K562 (cell line): Measurements from ENCODE around the gene PYCR2. TPM values are rescaled to one million over a fixed set of nuclear protein-coding genes. Genes with fewer than 3 reads are reported as not detected.

Source experiments
- CXXC5 ChIP-seq: fragments of 250-450 bp; sonication (Bioruptor Pico); IDR thresholded peaks from 2 replicates; pipeline ENCODE4 v1.8.0; 2022; ENCODE audit warnings: inconsistent platforms, mild to moderate bottlenecking, moderate library complexity
- EP300 ChIP-seq: IDR thresholded peaks from 2 replicates; pipeline ENCODE4 v1.6.1; 2012; ENCODE audit warnings: low read length, improper control_type of control experiment
- EP400 ChIP-seq: fragments of 450-650 bp; IDR thresholded peaks from 2 replicates; pipeline ENCODE4 v1.6.1; 2017; ENCODE audit warnings: antibody characterized with exemption, mild to moderate bottlenecking, moderate library complexity
- FOXK1 ChIP-seq: sonication (generic); formaldehyde crosslinking; IDR thresholded peaks from 2 replicates; pipeline ENCODE4 v1.8.0; 2022; ENCODE audit warnings: missing genetic modification reagents, mild to moderate bottlenecking, borderline replicate concordance
- HDGF ChIP-seq: fragments of 450-650 bp; IDR thresholded peaks from 2 replicates; pipeline ENCODE4 v1.6.1; 2016
- MAZ ChIP-seq, 2 experiments: fragments of 450-650 bp in 1 of 2; sonication (generic) in 1 of 2; formaldehyde crosslinking; IDR thresholded peaks in 1 of 2; conservative IDR thresholded peaks in 1 of 2; 2 replicates each; pipeline versions ENCODE4 v1.4.0 to v1.5.0; 2020; ENCODE audit warnings: mild to moderate bottlenecking in 1 of 2, missing genetic modification reagents in 1 of 2
- MTA1 ChIP-seq: fragments of 450-650 bp; IDR thresholded peaks from 2 replicates; pipeline ENCODE4 v1.6.1; 2017; ENCODE audit warnings: borderline replicate concordance
- PHTF2 ChIP-seq: fragments of 250-450 bp; sonication (Bioruptor Pico); IDR thresholded peaks from 2 replicates; pipeline ENCODE4 v1.5.0; 2021; ENCODE audit warnings: mild to moderate bottlenecking
- RUNX1 ChIP-seq: sonication (generic); IDR thresholded peaks from 2 replicates; pipeline ENCODE4 v1.6.1; 2016; ENCODE audit warnings: antibody characterized with exemption, low read depth
- SMAD4 ChIP-seq: fragments of 250-450 bp; sonication (Bioruptor Pico); conservative IDR thresholded peaks from 2 replicates; pipeline ENCODE4 v1.8.0; 2021; ENCODE audit warnings: inconsistent platforms, mild to moderate bottlenecking, moderate library complexity
- ZNF347 ChIP-seq: fragments of 450-650 bp; formaldehyde crosslinking; IDR thresholded peaks from 2 replicates; pipeline ENCODE4 v1.4.0; 2020; ENCODE audit warnings: low read depth, mild to moderate bottlenecking, moderate library complexity
- ZNF384 ChIP-seq: IDR thresholded peaks from 2 replicates; pipeline ENCODE4 v1.6.1; 2012; ENCODE audit warnings: low read depth, low read length, improper control_type of control experiment
- ZNF41 ChIP-seq: fragments of 250-450 bp; sonication (Bioruptor Pico); conservative IDR thresholded peaks from 2 replicates; pipeline ENCODE4 v1.4.0; 2020; ENCODE audit warnings: mild to moderate bottlenecking
- ZNF436 ChIP-seq: fragments of 250-450, 450-650 bp; sonication (Bioruptor Pico); formaldehyde crosslinking; IDR thresholded peaks from 2 replicates; pipeline ENCODE4 v1.7.0; 2020; ENCODE audit warnings: mild to moderate bottlenecking
- polyA plus RNA-seq, 8 experiments: library from polyadenylated mRNA; depleted of rRNA in 4 of 8; stranded (reverse) in 5 of 8; unstranded in 3 of 8; fragments of >200 nt; fragmentation: Nextera tagmentation in 2 of 8; fragmentation: Illumina TruSeq in 1 of 8; extraction: Ambion mirVana in 2 of 8; extraction: Trizol in 1 of 8; gene quantifications; 2 replicates each; pipeline versions ENCODE4 v1.2.1 to v1.2.3, GENCODE V29; 2011 to 2014; ENCODE audit warnings: inconsistent platforms in 1 of 8, missing spikeins in 1 of 8
- total RNA-seq, 7 experiments: library from RNA; depleted of rRNA in 6 of 7; stranded (reverse); fragments of >200 nt in 6 of 7; fragmentation: Illumina TruSeq in 2 of 7; extraction: Trizol in 2 of 7; gene quantifications; 2 replicates each; pipeline versions ENCODE4 v1.2.1 to v1.2.3, GENCODE V29; 2011 to 2021; ENCODE audit warnings: low replicate concordance in 1 of 7
- TF ChIP-seq, protein P1 (sequence below), 2 experiments: IDR thresholded peaks in 1 of 2; conservative IDR thresholded peaks in 1 of 2; 2 replicates each; pipeline ENCODE4 v1.6.1; 2016; ENCODE audit warnings: low read depth in 2 of 2, mild to moderate bottlenecking in 1 of 2, missing compliant biosample characterization in 1 of 2, missing genetic modification characterization in 1 of 2, moderate library complexity in 1 of 2
- TF ChIP-seq, protein P2 (sequence below): fragments of 250-450 bp; sonication (Bioruptor Pico); IDR thresholded peaks from 2 replicates; pipeline ENCODE4 v1.4.0; 2020
- TF ChIP-seq, protein P3 (sequence below): fragments of 450-650 bp; formaldehyde crosslinking; IDR thresholded peaks from 2 replicates; pipeline ENCODE4 v1.4.0; 2020; ENCODE audit warnings: mild to moderate bottlenecking, moderate library complexity

PYCR2 gene
- total and polyA plus RNA-seq, 9 of the 15 experiments (the other 6 are each of a cell fraction or from before 2014, with no cell fraction given): 5.5 to 219 (median 127) TPM

DNA sequence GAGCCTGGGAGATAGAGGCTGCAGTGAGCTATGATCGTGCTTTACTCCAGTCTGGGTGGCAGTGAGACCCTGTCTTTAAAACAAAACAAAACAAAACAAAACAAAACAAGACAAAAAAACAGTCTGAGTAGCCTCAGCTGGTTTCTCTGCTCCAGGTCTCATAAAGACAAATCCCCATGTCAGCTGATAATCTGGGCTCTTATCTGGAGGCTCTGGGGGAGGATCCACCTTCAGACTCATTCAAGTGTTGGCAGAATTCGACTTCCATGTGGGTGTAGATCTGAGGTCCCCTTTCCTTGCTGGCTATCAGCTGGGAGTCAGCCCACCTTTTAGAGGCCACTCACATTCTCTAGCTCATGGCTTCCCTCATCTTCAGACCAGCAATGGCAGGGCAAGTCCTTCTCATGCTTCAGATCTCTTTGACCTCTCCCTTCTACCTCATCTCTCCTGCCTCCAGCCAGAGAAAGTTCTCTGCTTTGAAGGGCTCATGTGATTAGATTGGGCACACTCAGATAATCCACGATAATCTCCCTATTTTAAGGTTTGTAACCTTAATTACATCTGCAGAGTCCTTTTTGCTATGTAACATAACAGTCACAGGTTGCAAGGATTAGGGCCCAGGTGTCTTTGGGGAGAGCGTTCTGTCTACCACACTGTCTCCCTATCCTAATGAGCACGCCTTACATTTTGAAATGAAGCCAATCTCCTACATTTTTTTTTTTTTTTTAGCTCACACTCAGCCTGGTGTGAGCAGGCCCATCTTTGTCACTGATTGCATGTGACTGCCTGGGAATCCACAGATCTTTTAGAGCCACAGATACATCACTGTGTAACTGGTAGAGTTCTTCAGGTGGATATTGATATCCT, 7.5 kb upstream of the PYCR2 start (continued):
- TF ChIP-seq, protein P1, sequence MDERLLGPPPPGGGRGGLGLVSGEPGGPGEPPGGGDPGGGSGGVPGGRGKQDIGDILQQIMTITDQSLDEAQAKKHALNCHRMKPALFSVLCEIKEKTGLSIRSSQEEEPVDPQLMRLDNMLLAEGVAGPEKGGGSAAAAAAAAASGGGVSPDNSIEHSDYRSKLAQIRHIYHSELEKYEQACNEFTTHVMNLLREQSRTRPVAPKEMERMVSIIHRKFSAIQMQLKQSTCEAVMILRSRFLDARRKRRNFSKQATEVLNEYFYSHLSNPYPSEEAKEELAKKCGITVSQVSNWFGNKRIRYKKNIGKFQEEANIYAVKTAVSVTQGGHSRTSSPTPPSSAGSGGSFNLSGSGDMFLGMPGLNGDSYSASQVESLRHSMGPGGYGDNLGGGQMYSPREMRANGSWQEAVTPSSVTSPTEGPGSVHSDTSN (CRISPR knock-in tag; IDR thresholded peaks at IDR 0.05; ENCODE audit: low read depth): no peak
- TF ChIP-seq, protein P1 (tag; conservative IDR thresholded peaks at IDR 0.05; ENCODE audit: low read depth): peak; percentile 29; the same call in 1 of the 2 replicates
- TF ChIP-seq PHTF2 (CRISPR knock-in tag) (no peak), RUNX1 (no peak), SMAD4 (peak; percentile 56; the same call in 1 of the 2 replicates), FOXK1 (CRISPR knock-in tag) (no peak), HDGF (no peak), ZNF436 (CRISPR knock-in tag) (no peak), ZNF41 (CRISPR knock-in tag) (no peak), EP400 (peak; percentile 48; the same call in 1 of the 2 replicates), CXXC5 (CRISPR knock-in tag) (no peak), MTA1 (no peak), EP300 (peak; percentile 64; the same call in 1 of the 2 replicates), MAZ (CRISPR knock-in tag; conservative IDR thresholded peaks at IDR 0.05 in 1 of 2, IDR thresholded peaks at IDR 0.05 in 1 of 2) (0 out of 4 replicates have a peak, but pooled peaks of 1 of the 2 experiments have one; percentile 31), ZNF347 (CRISPR knock-in tag) (no peak), ZNF384 (peak; percentile 71)
- TF ChIP-seq, protein P2, sequence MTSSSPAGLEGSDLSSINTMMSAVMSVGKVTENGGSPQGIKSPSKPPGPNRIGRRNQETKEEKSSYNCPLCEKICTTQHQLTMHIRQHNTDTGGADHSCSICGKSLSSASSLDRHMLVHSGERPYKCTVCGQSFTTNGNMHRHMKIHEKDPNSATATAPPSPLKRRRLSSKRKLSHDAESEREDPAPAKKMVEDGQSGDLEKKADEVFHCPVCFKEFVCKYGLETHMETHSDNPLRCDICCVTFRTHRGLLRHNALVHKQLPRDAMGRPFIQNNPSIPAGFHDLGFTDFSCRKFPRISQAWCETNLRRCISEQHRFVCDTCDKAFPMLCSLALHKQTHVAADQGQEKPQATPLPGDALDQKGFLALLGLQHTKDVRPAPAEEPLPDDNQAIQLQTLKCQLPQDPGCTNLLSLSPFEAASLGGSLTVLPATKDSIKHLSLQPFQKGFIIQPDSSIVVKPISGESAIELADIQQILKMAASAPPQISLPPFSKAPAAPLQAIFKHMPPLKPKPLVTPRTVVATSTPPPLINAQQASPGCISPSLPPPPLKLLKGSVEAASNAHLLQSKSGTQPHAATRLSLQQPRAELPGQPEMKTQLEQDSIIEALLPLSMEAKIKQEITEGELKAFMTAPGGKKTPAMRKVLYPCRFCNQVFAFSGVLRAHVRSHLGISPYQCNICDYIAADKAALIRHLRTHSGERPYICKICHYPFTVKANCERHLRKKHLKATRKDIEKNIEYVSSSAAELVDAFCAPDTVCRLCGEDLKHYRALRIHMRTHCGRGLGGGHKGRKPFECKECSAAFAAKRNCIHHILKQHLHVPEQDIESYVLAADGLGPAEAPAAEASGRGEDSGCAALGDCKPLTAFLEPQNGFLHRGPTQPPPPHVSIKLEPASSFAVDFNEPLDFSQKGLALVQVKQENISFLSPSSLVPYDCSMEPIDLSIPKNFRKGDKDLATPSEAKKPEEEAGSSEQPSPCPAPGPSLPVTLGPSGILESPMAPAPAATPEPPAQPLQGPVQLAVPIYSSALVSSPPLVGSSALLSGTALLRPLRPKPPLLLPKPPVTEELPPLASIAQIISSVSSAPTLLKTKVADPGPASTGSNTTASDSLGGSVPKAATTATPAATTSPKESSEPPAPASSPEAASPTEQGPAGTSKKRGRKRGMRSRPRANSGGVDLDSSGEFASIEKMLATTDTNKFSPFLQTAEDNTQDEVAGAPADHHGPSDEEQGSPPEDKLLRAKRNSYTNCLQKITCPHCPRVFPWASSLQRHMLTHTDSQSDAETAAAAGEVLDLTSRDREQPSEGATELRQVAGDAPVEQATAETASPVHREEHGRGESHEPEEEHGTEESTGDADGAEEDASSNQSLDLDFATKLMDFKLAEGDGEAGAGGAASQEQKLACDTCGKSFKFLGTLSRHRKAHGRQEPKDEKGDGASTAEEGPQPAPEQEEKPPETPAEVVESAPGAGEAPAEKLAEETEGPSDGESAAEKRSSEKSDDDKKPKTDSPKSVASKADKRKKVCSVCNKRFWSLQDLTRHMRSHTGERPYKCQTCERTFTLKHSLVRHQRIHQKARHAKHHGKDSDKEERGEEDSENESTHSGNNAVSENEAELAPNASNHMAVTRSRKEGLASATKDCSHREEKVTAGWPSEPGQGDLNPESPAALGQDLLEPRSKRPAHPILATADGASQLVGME: no peak
- TF ChIP-seq, protein P3, sequence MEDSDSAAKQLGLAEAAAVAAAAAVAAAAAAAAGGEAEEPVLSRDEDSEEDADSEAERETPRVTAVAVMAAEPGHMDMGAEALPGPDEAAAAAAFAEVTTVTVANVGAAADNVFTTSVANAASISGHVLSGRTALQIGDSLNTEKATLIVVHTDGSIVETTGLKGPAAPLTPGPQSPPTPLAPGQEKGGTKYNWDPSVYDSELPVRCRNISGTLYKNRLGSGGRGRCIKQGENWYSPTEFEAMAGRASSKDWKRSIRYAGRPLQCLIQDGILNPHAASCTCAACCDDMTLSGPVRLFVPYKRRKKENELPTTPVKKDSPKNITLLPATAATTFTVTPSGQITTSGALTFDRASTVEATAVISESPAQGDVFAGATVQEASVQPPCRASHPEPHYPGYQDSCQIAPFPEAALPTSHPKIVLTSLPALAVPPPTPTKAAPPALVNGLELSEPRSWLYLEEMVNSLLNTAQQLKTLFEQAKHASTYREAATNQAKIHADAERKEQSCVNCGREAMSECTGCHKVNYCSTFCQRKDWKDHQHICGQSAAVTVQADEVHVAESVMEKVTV (CRISPR knock-in tag): no peak
